Raji (cell line): ENCODE measurements around the gene LYL1.

Source experiments
- POLR2A ChIP-seq: IDR thresholded peaks from 2 replicates; pipeline ENCODE4 v1.6.1; 2011; ENCODE audit warnings: low read depth, low read length, control low read depth; ENCODE audit not compliant: insufficient read depth

Gene LYL1

DNA sequence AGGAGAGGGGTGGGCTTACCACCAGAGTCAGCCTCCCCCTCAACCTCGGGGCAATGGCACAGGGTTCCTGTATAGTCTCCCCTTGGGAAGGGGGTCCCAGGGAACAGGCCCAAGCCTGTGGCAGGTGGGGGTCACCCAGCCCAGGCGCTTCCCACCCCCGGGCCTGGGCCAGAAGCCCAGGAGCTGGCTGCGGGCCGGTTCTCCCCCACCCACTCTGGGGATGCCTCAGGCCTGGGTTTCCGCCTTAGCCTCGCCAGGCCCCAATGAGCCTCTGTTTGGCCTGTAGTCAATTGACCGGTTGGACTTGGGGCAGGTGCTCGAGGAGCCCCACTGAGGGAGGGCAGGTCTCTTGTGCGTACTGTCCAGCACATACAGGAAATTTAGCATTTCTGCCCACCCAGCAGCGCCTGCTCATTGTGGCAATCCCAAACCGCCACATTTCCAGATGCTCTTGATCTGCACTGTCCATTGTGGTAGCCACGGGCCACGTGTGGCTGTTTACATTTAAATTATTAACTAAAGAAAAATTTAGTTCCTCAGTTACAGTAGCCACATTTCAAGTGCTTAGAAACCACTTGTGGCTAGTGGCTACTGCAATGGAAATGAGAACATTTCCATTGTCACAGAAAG is 9.9 kb downstream of the LYL1 start:
- no peak for TF ChIP-seq POLR2A

DNA sequence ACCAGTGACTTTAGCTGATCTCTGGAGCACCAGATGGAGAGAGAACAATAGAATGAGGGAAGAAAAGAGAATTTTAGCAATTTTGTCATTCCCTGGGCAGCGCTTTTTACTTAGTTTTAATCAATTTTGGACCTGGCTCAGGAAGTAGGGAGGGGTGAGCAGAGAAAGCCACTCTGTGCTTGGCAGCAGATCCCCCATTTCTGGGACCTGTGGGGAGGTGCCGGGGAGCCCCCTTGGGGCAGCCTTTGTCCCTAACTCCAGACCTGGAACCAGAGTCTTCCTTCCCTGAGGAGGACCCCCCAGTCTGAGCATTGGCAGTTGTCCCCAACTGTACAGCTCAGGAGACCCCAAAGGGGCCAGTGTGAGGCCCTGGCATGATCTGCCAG is 10.5 kb downstream of the LYL1 start:
- no peak for TF ChIP-seq POLR2A

DNA sequence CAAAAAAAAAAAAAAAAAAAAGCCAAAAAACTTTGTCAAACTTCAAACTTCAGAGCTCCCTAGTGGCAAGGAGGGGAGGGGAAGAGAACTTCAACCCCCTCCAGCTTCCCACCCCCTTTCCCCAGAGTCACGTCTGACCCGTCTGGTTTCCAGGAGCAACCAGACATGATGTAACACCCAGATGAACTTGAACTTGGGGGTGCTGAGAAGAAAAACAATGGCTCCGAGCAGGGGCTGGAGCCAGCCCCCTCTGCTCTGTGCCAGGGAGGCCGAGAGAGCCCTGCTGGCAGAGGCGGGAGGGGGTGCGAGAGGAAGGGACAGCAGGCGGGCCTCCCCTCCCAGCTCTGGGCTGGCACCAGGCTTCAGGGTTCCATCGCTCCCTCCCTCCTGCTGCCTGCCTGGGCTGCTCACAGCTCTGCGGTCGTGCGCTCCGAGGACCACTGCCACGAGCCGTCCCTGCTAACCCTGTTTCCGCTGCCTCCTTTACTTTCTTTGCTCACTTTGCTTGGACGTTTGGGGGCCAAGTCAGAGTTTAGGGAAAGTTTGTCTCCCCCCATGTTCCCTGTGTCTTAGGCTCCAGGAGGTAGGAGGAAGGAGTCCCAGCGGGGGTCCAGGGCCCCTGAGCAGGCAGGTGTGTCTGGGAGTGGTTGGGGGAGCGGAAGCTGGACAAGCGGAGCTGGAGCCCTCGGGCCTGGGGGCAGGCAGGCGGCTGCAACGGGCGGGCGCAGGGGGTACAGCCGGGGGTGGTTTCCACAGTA is 11.1 kb downstream of the LYL1 start:
- TF ChIP-seq POLR2A, result no peak

DNA sequence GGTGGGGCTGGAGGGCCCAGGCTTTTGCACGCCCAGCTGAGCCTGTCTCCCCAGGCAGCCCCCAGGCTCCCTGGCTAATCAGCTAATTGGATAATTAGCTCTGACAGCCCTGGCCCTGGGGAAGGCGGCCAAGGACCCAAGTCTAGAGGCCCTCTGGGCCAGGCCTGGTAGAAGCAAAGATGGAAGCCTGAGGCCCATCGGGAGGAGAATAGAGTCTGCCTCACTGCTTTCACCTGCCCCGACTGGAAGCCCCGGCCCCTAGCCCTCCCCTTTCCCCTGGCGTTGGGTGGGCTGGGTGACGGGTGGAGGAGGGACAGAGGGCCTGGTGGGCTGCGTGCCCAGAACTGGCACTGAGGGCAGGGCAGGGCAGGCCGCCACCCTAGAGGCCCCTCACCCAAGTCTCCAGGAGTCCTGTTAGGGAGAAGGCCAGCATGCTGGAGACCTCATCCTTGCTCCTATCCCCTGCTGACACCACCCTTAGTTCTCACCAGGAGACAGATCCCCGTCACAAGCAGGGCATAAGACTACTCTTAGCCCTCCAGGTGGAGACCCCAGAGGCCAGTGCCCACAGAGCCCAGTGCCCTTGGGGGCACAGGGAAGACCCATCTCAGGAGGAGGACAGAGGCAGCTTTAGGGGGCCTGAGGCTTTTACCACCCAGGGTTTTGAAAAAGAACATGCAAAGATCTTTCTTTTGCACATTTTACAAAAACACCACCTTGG is 12.0 kb downstream of the LYL1 start:
- no peak for TF ChIP-seq POLR2A

DNA sequence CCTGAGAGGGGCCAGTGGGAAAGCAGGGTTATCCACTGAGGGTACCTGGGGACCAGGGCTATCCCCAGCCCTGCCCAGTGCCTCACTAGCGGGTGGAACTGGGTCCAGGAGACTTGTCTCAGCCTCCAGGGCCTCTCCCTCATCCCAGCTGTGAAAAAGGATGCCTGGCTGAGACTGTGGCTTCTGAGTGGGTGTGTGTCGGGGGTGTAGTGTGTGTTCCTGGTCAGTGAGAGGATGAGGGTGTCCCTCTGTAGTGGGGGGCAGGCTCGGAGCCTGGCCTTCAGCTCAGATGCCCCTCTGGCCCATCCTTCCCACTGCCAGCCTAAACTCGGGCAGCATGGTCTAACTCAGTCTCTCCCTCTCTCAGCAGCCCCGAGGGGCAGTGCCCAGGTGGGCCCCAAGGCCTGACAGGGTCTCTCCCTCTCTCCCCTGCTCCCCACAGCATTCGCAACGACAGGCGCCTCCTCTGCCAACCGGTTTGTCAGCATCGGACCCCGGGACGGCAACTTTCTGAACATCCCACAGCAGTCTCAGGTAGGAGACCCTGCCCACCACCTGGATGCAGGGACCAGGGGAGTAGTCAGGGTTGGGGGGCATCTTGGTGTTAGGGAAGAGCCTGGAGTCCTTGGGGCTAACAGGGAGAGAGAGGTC is 12.7 kb downstream of the LYL1 start:
- no peak for TF ChIP-seq POLR2A

DNA sequence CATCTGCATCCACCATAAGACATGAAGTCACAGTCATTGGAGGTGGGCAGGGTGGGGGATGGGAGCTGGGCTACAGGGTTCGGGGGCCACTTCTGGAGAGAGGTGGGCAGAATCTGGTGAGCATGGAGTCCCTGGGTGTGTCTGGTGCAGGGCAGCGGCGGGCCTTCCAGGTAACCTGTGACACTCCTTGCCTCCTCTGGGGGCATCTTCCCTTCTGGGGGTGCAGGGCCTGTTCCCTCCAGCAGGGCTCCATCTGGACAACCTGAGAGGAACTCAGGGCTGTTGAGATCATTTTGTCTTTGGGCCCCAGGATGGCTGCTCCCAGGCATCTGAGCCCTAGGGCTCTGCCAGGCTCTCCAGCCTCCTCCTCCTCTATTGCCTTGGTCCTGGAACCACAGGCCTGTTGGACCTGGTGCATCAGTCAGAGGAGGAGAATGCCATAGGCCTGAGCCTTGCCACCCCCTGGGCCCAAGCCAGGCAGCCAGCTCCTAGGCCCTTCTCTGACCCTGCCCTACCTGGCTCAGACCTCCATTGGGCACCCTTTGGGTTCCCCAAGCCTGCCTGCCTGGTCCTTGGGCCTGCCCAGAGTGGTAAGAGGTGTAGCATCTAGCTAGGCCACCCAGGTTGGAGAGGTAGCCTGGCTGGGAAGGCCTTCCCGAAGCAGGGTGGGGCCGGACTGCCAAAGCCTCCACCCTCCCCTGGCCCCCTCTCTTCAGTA is 13.4 kb downstream of the LYL1 start:
- no peak for TF ChIP-seq POLR2A

DNA sequence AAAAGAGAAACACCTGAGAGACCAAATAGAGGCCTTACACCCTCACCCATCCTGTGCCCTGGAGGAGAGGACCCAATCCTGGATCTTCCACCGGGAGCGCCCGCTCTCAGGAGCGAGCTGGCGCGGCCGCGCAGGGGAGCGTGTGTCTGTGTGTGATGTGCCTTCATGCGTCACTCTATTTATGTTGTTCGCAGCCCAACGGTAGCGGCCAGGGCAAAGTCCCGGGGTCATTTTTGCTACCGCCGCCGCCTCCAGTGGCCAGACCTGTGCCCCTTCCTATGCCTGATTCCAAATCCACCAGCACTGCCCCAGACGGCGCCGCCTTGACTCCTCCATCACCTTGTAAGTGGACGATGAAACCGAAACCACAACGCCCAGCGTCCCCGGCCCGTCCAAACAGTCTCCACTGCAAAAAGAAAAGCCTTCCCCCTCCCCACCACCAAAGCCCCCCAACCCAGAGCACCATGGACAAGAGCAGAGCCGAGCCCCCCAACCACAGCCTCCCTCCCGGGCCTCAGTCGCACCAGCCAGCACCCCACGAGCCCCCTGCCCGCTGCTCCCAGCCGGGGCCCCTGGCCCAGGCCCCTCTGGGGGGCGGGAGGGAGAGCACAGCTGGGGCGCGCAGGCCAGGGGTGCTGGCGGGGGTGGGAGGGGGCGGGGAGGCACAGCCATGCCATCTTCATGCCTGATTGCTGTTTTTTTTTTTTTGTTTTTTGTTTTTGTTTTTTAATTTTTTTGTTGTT is 14.7 kb downstream of the LYL1 start:
- no peak for TF ChIP-seq POLR2A

DNA sequence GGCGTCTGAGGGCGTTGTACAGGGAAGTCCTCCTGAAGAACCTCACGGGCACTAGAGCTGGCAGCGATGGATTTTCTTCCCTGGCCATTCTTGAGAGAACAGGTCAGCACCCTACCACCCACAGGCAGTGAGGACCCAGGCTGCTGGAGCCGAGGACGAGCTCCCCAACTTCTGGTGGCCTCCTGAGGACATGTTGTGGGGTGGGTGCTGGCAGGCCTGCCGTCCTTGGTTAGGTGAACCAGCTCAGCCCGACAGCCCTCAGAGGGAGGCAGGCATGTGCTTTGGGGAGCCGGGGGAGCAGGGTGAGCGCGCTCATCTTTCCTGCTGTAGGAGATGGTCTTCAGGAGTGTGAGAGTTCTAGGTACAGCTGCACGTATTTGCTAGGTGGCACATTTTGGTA is 15.4 kb downstream of the LYL1 start:
- no peak for TF ChIP-seq POLR2A

DNA sequence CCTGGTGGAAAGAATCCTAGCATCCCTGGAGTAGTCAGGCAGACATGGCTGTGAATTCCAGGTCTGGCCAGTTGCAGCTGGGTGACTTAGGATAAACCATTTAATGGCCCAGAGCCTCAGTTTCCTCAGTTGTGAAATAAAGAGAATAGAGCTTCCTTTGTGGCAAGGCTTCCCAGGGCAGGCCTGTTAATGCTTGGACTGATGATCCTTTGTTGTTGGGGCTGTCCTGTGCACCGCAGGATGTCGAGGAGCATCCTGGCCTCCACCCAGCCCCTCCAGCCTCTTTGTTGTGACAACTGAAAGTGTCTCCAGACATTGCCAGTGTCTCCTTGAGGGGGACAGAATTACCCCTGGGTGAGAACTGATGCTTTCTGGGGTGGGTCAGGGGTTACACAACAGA is 16.3 kb downstream of the LYL1 start:
- no peak for TF ChIP-seq POLR2A

DNA sequence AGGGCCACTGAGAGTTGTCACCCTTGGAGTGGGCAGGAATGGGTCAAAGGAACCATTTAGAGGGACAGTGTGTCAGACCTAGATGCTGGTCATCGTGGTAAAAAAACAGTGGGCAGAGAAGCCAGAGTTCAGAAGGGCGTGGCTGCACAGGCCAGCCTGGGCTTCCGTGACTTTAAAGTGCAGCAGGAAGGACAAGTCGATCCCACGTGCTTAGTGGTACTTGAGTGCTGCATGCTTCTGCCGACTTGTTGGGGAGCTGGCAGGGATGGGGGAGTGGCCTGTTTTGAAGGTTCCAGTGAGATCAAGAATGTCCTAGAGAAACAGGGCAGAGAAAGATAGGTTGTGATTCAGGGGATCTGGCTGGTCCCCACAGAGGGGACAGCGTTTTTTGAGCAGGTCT is 17.0 kb downstream of the LYL1 start:
- TF ChIP-seq POLR2A, result no peak

DNA sequence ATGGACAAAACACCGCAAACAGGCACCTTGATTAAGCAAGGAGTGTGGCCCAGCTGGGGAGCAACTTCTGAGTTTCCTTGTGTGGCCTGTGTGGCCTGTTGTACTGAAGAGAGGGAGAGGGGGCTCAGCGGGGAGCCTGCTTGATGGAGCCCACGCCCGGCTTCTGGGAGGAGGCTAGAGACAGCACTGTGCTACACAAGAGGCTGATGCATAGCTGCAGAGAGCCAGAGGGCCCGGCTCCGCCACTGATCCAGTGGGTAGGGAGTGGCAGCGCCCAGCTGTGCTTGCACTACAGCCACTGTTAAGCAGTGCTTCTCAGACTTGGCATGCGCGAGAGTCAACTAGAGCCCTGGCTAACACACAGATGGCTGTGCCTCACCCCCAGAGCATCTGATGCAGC is 19.0 kb downstream of the LYL1 start:
- no peak for TF ChIP-seq POLR2A

DNA sequence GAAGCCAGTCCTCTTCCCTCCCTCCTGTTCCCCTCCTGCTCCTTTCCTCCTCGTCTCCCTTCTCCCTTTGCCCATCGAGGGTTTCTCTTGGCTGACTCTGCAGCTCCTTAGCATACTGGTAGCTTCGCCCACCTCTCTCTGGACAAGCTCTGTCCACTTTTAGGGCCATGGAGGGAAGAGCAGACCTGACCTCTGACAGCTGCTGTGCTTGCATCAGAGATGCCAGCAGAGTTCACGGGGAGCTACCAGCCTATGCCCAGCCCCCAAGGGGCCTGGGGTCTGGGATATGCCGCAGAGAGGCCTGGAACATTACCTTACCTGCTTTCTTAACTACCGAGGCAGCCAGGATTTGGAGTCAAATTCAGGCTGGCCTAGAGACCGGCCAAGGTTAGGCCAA is 19.7 kb downstream of the LYL1 start:
- no peak for TF ChIP-seq POLR2A

DNA sequence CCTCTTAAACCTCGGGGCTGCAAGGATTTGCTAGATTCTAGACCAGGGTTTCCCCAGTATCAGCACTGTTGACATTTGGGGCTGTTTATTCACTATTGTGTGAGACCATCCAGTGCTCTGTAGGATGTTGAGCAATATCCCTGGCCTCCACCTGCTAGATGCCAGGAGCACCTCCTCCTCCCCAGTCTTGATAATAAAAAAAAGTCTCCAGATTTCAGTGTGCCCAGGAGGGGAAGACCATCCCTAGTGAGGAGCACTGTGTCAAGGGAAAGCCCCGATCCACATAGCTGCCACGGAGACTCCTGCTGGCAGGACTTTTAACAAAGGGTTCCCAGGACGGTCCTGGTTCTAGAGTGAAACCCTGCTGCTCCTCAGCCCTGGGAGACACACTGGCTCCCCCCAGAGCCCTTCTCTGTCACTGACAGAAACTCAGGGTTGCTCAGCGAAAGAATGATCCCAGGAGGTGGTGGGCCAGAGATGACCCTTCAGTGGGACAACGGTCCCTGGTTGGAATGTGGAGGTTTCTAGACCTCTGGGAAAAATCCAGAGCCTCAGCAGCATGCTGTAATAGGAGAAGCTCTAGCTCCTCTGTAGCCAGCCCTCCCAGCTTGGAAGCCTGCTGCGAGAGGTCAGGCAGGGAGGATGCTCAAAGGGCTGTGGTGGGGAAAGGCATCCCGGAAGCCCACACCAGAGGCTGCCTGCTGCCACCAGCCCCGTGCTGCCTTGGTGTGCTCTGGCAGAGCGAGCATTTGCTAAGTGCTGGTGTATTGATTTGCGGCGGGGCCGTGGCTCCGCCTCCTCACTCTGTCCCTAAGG is 20.3 kb downstream of the LYL1 start:
- TF ChIP-seq POLR2A, result no peak
